GM18868 (cell line): ENCODE data around the gene SPOCK1.

Experiments used
- ATAC-seq: cut with Tn5 transposase; IDR thresholded peaks from one replicate; pipeline ENCODE4 v1.9.1; 2021; ENCODE audit warnings: mild to moderate bottlenecking, moderate library complexity; ENCODE audit not compliant: unreplicated experiment

The SPOCK1 gene

GRCh38 chr5:137205231-137206027 lies 293.7 kb downstream of the SPOCK1 start:
- no peak for ATAC-seq

GRCh38 chr5:137203011-137203632 lies 296.0 kb downstream of the SPOCK1 start:
- no peak for ATAC-seq

GRCh38 chr5:137201876-137202275 lies 297.2 kb downstream of the SPOCK1 start:
- no peak for ATAC-seq

GRCh38 chr5:137200906-137201700 lies 298.0 kb downstream of the SPOCK1 start:
- no peak for ATAC-seq

GRCh38 chr5:137199966-137200365 lies 299.2 kb downstream of the SPOCK1 start:
- no peak for ATAC-seq

GRCh38 chr5:137199201-137199600 lies 299.9 kb downstream of the SPOCK1 start:
- no peak for ATAC-seq

- no peak for ATAC-seq
Measured at GRCh38 chr5:137195483-137195882, 303.6 kb downstream of the SPOCK1 start.

GRCh38 chr5:137194300-137194699 lies 304.8 kb downstream of the SPOCK1 start:
- ATAC-seq: no peak

GRCh38 chr5:137192293-137192743 lies 306.8 kb downstream of the SPOCK1 start:
- ATAC-seq: no peak

GRCh38 chr5:137191179-137191578 lies 307.9 kb downstream of the SPOCK1 start:
- no peak for ATAC-seq

GRCh38 chr5:137190441-137190840 lies 308.7 kb downstream of the SPOCK1 start:
- ATAC-seq: no peak

GRCh38 chr5:137190031-137190430 lies 309.1 kb downstream of the SPOCK1 start:
- no peak for ATAC-seq

GRCh38 chr5:137188566-137188965 lies 310.6 kb downstream of the SPOCK1 start:
- no peak for ATAC-seq

- no peak for ATAC-seq
Measured at GRCh38 chr5:137186759-137187461, 312.2 kb downstream of the SPOCK1 start.

GRCh38 chr5:137185193-137185592 lies 313.9 kb downstream of the SPOCK1 start:
- no peak for ATAC-seq

- ATAC-seq: no peak
Measured at GRCh38 chr5:137184734-137185133, 314.4 kb downstream of the SPOCK1 start.

- ATAC-seq: no peak
Measured at GRCh38 chr5:137182576-137182975, 316.6 kb downstream of the SPOCK1 start.

- ATAC-seq: no peak
Measured at GRCh38 chr5:137181667-137182066, 317.5 kb downstream of the SPOCK1 start.

GRCh38 chr5:137179203-137179602 lies 319.9 kb downstream of the SPOCK1 start:
- ATAC-seq: no peak

- no peak for ATAC-seq
Measured at GRCh38 chr5:137176609-137177008, 322.5 kb downstream of the SPOCK1 start.

- no peak for ATAC-seq
Measured at GRCh38 chr5:137176126-137176525, 323.0 kb downstream of the SPOCK1 start.
